Hepatocyte (in vitro differentiated cells): ENCODE measurements around the gene KCNQ1. TPM values are rescaled to one million over a fixed set of nuclear protein-coding genes. Genes with fewer than 3 reads are reported as not detected.

Experiments used
- DNase-seq: peaks from one replicate; pipeline ENCODE4 v3.0.0-alpha.2; 2016; ENCODE audit warnings: low spot score
- H2AFZ ChIP-seq: fragments of 200-600 bp; sonication (generic); 2 replicates; pipeline ENCODE4 v1.6.0; 2016; ENCODE audit warnings: antibody characterized with exemption, mild to moderate bottlenecking
- H3K27ac ChIP-seq: fragments of 200-600 bp; sonication (generic); 2 replicates; pipeline ENCODE4 v1.5.1; 2016; ENCODE audit warnings: mild to moderate bottlenecking
- H3K27me3 ChIP-seq: fragments of 200-600 bp; sonication (generic); 2 replicates; pipeline ENCODE4 v1.6.1; 2016
- H3K36me3 ChIP-seq: fragments of 200-600 bp; sonication (generic); replicated peaks from 2 replicates; pipeline ENCODE4 v1.5.1; 2016; ENCODE audit warnings: low read depth; ENCODE audit not compliant: insufficient read depth
- H3K4me1 ChIP-seq: fragments of 200-600 bp; sonication (generic); 2 replicates; pipeline ENCODE4 v1.5.1; 2016; ENCODE audit warnings: mild to moderate bottlenecking, moderate library complexity; ENCODE audit not compliant: insufficient read depth
- H3K4me2 ChIP-seq: fragments of 200-600 bp; sonication (generic); 2 replicates; pipeline ENCODE4 v1.6.0; 2016
- H3K4me3 ChIP-seq: fragments of 200-600 bp; sonication (generic); 2 replicates; pipeline ENCODE4 v1.5.1; 2016; ENCODE audit warnings: mild to moderate bottlenecking
- H3K79me2 ChIP-seq: fragments of 200-600 bp; sonication (generic); 2 replicates; pipeline ENCODE4 v1.6.0; 2017; ENCODE audit warnings: mild to moderate bottlenecking
- H3K9me2 ChIP-seq: fragments of 200-600 bp; sonication (generic); replicated peaks from 2 replicates; pipeline ENCODE4 v1.6.0; 2017; ENCODE audit warnings: mild to moderate bottlenecking; ENCODE audit not compliant: insufficient read depth
- H3K9me3 ChIP-seq: fragments of 200-600 bp; sonication (generic); 2 replicates; pipeline ENCODE4 v1.5.1; 2016; ENCODE audit warnings: low read depth, mild to moderate bottlenecking
- H4K20me1 ChIP-seq: fragments of 200-600 bp; sonication (generic); 2 replicates; pipeline ENCODE4 v1.6.0; 2016; ENCODE audit warnings: mild to moderate bottlenecking; ENCODE audit not compliant: insufficient read depth, poor library complexity, severe bottlenecking
- EZH2 ChIP-seq: fragments of 200-600 bp; sonication (generic); IDR thresholded peaks from 2 replicates; pipeline ENCODE4 v1.6.1; 2016; ENCODE audit warnings: antibody characterized with exemption, mild to moderate bottlenecking, borderline replicate concordance
- EZH2phosphoT487 ChIP-seq: fragments of 200-600 bp; sonication (generic); IDR thresholded peaks from one replicate; pipeline ENCODE4 v1.6.1; 2018; ENCODE audit warnings: antibody characterized with exemption, mild to moderate bottlenecking, low read depth, moderate library complexity; ENCODE audit not compliant: unreplicated experiment, severe bottlenecking
- WGBS: methylation state at CpG from one replicate; pipeline ENCODE4 v1.1.6; 2016; ENCODE audit warnings: low lambda C conversion rate; ENCODE audit errors: missing lambda C conversion rate; 5-methylcytosine and 5-hydroxymethylcytosine counted together
- polyA plus RNA-seq: library from polyadenylated mRNA; unstranded; fragments of >200 nt; fragmentation: Nextera tagmentation; extraction: Ambion mirVana; gene quantifications from 2 replicates; pipeline ENCODE4 v1.2.1, GENCODE V29; 2016
- total RNA-seq: library from RNA; depleted of rRNA; stranded (reverse); fragments of >200 nt; gene quantifications from 2 replicates; pipeline ENCODE4 v1.2.3, GENCODE V29; 2014
- TF ChIP-seq, protein P1 (sequence below): fragments of 200-600 bp; sonication (generic); IDR thresholded peaks from 2 replicates; pipeline ENCODE4 v1.5.1; 2016; ENCODE audit warnings: antibody characterized with exemption, mild to moderate bottlenecking; ENCODE audit not compliant: poor library complexity

The KCNQ1 gene
- total and polyA plus RNA-seq, 2 experiments from 2014 or later = 1.8 to 6.4 TPM

DNA sequence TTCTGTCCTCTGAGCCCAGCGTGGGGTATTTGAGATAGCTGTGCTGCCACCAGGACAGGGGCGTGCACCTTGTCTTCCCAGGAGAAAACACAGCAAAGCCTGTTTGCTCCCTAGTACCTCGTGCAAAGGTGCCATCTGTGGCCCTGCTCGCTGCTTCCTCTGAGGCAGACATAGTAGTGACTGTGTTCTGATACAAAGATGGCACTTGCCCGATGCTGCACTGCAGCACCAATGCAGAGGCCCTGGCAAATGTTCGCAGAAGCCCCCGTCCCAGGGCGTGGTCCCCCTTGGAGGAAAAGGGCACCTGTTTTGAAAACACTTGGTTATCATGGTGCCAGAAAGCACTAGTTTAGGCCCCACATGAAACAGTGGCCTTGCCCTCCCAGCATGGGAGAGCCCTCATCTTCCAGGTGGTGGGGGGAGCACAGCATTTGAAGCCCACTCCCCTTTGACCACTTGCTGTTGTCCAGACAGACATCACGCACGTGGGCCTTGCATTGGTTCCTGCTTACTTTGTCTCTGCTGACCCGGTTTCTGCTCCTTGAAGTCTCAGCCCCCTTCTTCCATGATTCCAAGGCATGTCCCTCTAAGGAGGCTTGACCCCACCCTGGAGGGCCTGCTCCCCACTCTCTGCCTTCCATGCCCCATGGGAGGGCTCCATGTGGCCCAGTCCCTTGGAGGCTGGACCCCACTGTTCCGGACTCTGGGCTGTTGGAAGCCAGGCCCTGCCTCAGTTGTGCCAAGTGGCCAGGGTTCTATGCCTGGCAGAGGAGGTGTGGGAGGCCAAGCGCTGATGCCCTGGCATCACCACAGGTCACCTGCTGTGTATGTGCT, 145.5 kb downstream of the KCNQ1 start:
- H3K36me3 ChIP-seq = no peaks in the 10 kb centered on the region
- no peak overlapping the region for H3K4me2 ChIP-seq
- H4K20me1 ChIP-seq = no peaks in the 10 kb centered on the region
- no peaks in the 10 kb centered on the region for H3K4me1 ChIP-seq
- TF ChIP-seq EZH2phosphoT487 = no peak
- TF ChIP-seq, protein P1, sequence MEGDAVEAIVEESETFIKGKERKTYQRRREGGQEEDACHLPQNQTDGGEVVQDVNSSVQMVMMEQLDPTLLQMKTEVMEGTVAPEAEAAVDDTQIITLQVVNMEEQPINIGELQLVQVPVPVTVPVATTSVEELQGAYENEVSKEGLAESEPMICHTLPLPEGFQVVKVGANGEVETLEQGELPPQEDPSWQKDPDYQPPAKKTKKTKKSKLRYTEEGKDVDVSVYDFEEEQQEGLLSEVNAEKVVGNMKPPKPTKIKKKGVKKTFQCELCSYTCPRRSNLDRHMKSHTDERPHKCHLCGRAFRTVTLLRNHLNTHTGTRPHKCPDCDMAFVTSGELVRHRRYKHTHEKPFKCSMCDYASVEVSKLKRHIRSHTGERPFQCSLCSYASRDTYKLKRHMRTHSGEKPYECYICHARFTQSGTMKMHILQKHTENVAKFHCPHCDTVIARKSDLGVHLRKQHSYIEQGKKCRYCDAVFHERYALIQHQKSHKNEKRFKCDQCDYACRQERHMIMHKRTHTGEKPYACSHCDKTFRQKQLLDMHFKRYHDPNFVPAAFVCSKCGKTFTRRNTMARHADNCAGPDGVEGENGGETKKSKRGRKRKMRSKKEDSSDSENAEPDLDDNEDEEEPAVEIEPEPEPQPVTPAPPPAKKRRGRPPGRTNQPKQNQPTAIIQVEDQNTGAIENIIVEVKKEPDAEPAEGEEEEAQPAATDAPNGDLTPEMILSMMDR = no peak
- no peak for DNase-seq
- no peaks in the 10 kb centered on the region for H3K79me2 ChIP-seq
- H3K9me2 ChIP-seq = no peaks in the 10 kb centered on the region
- no peaks in the 10 kb centered on the region for H3K9me3 ChIP-seq
- WGBS = 91% methylated on average over 13 of the region's 13 CpGs
- no peaks in the 10 kb centered on the region for H3K27me3 ChIP-seq
- H2AFZ ChIP-seq = no peak overlapping the region
- H3K4me3 ChIP-seq = no peak overlapping the region
- no peak overlapping the region for H3K27ac ChIP-seq

DNA sequence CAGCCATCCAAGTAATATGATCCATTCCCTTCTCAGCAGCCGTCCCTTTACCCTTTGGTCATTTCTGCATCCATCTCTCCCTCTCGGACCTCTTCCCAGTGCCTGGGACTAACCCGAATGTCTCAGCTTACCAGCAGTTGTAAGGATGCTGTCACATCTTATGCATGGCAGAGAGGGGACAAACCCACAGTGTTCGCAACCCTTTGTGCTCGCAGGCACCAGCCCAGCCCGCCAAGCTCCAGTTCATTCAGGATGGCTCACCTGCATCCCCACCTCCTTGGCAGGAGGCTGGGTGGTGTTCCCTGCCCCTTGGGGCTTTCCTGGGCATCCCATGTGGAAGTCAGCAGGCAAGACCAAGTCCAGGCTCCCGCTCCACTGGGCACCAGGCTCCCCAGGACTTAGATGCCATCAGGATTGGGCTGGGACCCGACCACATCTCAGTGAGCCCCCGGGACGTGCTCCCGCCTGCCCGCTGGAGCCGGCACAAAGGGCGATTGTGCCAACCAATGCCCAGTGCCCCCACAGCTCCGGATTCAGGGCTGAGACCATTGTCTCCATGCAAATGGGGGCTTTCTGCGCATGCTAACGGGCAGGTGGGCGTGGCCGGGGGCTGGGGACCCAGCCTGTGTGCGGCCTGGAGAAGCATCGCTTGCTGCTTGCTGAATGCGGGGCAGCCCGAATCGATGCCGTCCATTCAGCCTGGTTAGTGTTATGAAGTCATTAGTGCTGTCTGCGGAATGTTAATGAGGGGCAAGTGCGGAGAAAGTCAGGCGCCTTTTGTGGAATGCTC, 146.4 kb downstream of the KCNQ1 start:
- no peak overlapping the region for H3K27ac ChIP-seq
- no peaks in the 10 kb centered on the region for H3K36me3 ChIP-seq
- no peaks in the 10 kb centered on the region for H3K4me1 ChIP-seq
- H4K20me1 ChIP-seq = no peaks in the 10 kb centered on the region
- TF ChIP-seq EZH2phosphoT487 (no peak), EZH2 (no peak)
- TF ChIP-seq, protein P1 = no peak
- H3K4me3 ChIP-seq = no peak overlapping the region
- H3K79me2 ChIP-seq = no peaks in the 10 kb centered on the region
- H3K4me2 ChIP-seq = no peak overlapping the region
- H3K9me3 ChIP-seq = no peaks in the 10 kb centered on the region
- H3K27me3 ChIP-seq = no peaks in the 10 kb centered on the region
- no peaks in the 10 kb centered on the region for H3K9me2 ChIP-seq
- DNase-seq = peak; percentile 3
- no peak overlapping the region for H2AFZ ChIP-seq
- WGBS = 90% methylated on average over 28 of the region's 28 CpGs

DNA sequence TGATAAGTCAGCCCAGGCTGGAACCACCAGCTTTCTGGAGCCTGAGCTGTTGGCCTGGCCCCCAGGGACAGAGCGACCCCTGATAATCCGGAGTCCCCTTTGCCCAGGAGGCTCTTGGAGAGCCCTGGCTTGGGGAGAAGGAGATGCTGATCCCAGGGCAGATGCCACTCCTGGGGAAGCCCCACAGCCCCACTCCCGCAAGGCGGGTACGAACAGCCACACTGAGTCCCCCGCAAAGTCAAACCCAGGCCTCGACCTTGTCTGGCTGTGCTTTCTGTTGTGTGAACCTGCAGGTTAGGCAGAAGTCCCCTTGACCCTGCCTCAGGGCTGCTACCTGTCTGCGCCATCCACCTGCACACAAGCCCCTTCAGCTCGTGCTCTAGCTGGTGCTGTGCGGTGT, 147.0 kb downstream of the KCNQ1 start:
- H4K20me1 ChIP-seq = no peaks in the 10 kb centered on the region
- H3K4me1 ChIP-seq = no peaks in the 10 kb centered on the region
- no peak overlapping the region for H3K4me2 ChIP-seq
- no peaks in the 10 kb centered on the region for H3K9me2 ChIP-seq
- no peaks in the 10 kb centered on the region for H3K9me3 ChIP-seq
- H3K36me3 ChIP-seq = no peaks in the 10 kb centered on the region
- TF ChIP-seq, protein P1 = no peak
- TF ChIP-seq EZH2phosphoT487 = no peak
- TF ChIP-seq EZH2 = no peak
- DNase-seq = peak; percentile 3
- H2AFZ ChIP-seq = no peak overlapping the region
- WGBS = 91% methylated on average over 10 of the region's 10 CpGs
- H3K27ac ChIP-seq = no peak overlapping the region
- H3K27me3 ChIP-seq = no peaks in the 10 kb centered on the region
- H3K79me2 ChIP-seq = no peaks in the 10 kb centered on the region
- H3K4me3 ChIP-seq = no peak overlapping the region
